A549 (cell line): Measurements from ENCODE around the gene MTX3.

Experiments
- PBX3 ChIP-seq: IDR thresholded peaks from 2 replicates; pipeline ENCODE4 v1.6.1; 2012
- PHF8 ChIP-seq: fragments of 200-600 bp; sonication (generic); IDR thresholded peaks from 2 replicates; pipeline ENCODE4 v1.6.1; 2016; ENCODE audit warnings: low read depth, mild to moderate bottlenecking, antibody characterized with exemption, moderate library complexity, borderline replicate concordance
- POLR2A ChIP-seq: IDR thresholded peaks from 2 replicates; pipeline ENCODE4 v1.6.1; 2012; ENCODE audit warnings: mild to moderate bottlenecking, low read length
- SMC3 ChIP-seq: fragments of >200 bp; sonication (Bioruptor Twin); formaldehyde crosslinking; IDR thresholded peaks from 3 replicates; pipeline ENCODE4 v1.6.1; 2018; ENCODE audit warnings: inconsistent platforms
- TF ChIP-seq, protein P1 (sequence below): fragments of >200 bp; sonication (Bioruptor Twin); formaldehyde crosslinking; IDR thresholded peaks from 3 replicates; pipeline ENCODE4 v1.5.1; 2016

DNA sequence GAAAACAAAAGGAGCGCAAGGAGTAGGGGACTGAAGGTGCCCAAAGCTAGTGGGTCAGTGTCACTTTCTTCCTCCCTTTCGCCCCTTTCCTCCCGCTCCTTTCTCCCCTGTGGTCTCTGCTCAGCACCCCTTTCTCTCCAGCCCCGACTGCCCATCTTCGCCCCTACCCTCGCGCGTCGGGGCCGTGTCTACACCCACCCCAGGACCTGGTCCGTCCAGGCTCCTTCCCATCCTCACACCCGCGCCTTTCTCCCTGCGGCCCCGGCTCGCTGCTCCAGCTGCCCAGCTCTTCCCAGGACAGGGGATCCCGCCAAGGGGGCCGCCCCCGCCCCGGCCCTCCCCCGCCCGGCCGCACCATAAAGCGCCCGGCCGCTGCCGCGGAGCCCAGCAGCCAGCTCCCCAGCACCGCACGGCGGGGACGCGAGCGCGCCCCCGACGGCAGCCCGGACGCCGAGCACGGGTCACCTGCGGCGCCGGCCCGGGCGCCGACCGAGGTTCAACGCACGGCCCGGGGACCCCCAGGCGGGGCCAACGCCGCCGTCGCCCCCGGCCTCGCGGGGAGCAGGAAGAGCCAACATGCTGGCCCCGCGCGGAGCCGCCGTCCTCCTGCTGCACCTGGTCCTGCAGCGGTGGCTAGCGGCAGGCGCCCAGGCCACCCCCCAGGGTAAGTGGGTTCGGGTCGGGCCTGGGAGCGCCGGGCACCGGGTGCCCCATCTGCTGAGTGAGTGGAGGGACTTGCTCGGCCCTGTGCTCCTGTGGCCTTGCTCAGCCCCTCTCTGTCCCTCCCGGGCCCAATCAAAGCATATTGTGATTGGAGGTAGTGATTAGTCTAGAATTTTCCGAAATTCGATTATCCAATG is 44.1 kb upstream of the MTX3 start, which contains the start of gene THBS4:
- TF ChIP-seq SMC3 (no peak), PHF8 (no peak), POLR2A (no peak), PBX3 (no peak)
- TF ChIP-seq, protein P1, sequence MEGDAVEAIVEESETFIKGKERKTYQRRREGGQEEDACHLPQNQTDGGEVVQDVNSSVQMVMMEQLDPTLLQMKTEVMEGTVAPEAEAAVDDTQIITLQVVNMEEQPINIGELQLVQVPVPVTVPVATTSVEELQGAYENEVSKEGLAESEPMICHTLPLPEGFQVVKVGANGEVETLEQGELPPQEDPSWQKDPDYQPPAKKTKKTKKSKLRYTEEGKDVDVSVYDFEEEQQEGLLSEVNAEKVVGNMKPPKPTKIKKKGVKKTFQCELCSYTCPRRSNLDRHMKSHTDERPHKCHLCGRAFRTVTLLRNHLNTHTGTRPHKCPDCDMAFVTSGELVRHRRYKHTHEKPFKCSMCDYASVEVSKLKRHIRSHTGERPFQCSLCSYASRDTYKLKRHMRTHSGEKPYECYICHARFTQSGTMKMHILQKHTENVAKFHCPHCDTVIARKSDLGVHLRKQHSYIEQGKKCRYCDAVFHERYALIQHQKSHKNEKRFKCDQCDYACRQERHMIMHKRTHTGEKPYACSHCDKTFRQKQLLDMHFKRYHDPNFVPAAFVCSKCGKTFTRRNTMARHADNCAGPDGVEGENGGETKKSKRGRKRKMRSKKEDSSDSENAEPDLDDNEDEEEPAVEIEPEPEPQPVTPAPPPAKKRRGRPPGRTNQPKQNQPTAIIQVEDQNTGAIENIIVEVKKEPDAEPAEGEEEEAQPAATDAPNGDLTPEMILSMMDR: no peak
